B cell (primary cell): ENCODE measurements around the gene TAS2R50. TPM values are rescaled to one million over a fixed set of nuclear protein-coding genes. Genes with fewer than 3 reads are reported as not detected.

Experiments
- ATAC-seq: fragments of 200-7000 bp; cut with Tn5 transposase; one replicate; pipeline ENCODE4 v1.10.0; 2021; ENCODE audit warnings: low read depth, mild to moderate bottlenecking, moderate number of reproducible peaks, moderate library complexity
- CTCF ChIA-PET: fragments of 350-600 bp; sonication (Branson Sonifier 250); formaldehyde crosslinking; loops from one replicate; lab custom pipeline; 2021; ENCODE audit warnings: antibody characterized with exemption, inconsistent platforms; lab: Charles Lee
- POLR2A ChIA-PET: fragments of 350-600 bp; sonication (Branson Sonifier 250); formaldehyde crosslinking; loops from one replicate; lab custom pipeline; 2021; ENCODE audit warnings: antibody characterized with exemption; lab: Charles Lee
- DNase-seq: peaks from one replicate; pipeline ENCODE4 v3.0.0; 2013
- H2AFZ ChIP-seq: 2 replicates; pipeline ENCODE4 v1.6.1; 2012; ENCODE audit warnings: mild to moderate bottlenecking, low read depth, low read length; ENCODE audit not compliant: insufficient read depth, poor library complexity, severe bottlenecking
- H3K27ac ChIP-seq, 2 donors: 1 replicate in 1 of 2; 2 replicates in 1 of 2; pipeline ENCODE4 v1.5.1; 2012 to 2013; ENCODE audit warnings: low read length in 2 of 2, mild to moderate bottlenecking in 2 of 2, moderate library complexity in 1 of 2
- H3K27me3 ChIP-seq, 4 experiments: fragments of 200-600 bp in 1 of 4; sonication (generic) in 1 of 4; replicated peaks in 1 of 4; 1 replicate in 2 of 4; 2 replicates in 2 of 4; pipeline versions ENCODE4 v1.6.1 to v1.7.0; 2013 to 2016; ENCODE audit warnings: low read length in 3 of 4, mild to moderate bottlenecking in 2 of 4, mixed read lengths in 1 of 4, moderate library complexity in 1 of 4; ENCODE audit not compliant: insufficient read depth in 4 of 4, control insufficient read depth in 3 of 4; ENCODE audit errors: control extremely low read depth in 1 of 4
- H3K36me3 ChIP-seq, 2 experiments: replicated peaks in 1 of 2; 1 replicate in 1 of 2; 2 replicates in 1 of 2; pipeline versions ENCODE4 v1.6.1 to v1.7.1; 2013; ENCODE audit warnings: low read length in 1 of 2; ENCODE audit not compliant: insufficient read depth in 2 of 2, control insufficient read depth in 1 of 2; ENCODE audit errors: control extremely low read depth in 1 of 2, extremely low read depth in 1 of 2
- H3K4me1 ChIP-seq, 2 donors: fragments of 200-600 bp in 1 of 2; sonication (generic) in 1 of 2; 1 replicate in 1 of 2; 2 replicates in 1 of 2; pipeline versions ENCODE4 v1.5.1 to v1.6.1; 2013 to 2017; ENCODE audit warnings: low read length in 2 of 2; ENCODE audit not compliant: control insufficient read depth in 2 of 2, insufficient read depth in 2 of 2
- H3K4me2 ChIP-seq: replicated peaks from 2 replicates; pipeline ENCODE3; 2012; ENCODE audit warnings: mild to moderate bottlenecking, low read depth, low read length; ENCODE audit not compliant: poor library complexity, severe bottlenecking
- H3K4me3 ChIP-seq, 5 experiments: fragments of 200-600 bp in 1 of 5; sonication (generic) in 1 of 5; 1 replicate in 3 of 5; 2 replicates in 2 of 5; pipeline versions ENCODE4 v1.5.1 to v1.7.0; 2011 to 2016; ENCODE audit warnings: low read length in 4 of 5, mild to moderate bottlenecking in 4 of 5, low read depth in 2 of 5, control low read depth in 1 of 5, moderate library complexity in 1 of 5; ENCODE audit not compliant: insufficient read depth in 1 of 5; ENCODE audit errors: control extremely low read depth in 1 of 5, extremely low read depth in 1 of 5
- H3K79me2 ChIP-seq: fragments of 200-600 bp; sonication (generic); one replicate; pipeline ENCODE4 v1.6.0; 2016; ENCODE audit warnings: low read length; ENCODE audit not compliant: control insufficient read depth, insufficient read depth
- H3K9ac ChIP-seq: fragments of 200-600 bp; sonication (generic); 2 replicates; pipeline ENCODE4 v1.6.1; 2017; ENCODE audit warnings: mild to moderate bottlenecking, low read length, moderate library complexity
- H3K9me3 ChIP-seq, 3 donors: one replicate each; pipeline versions ENCODE4 v1.6.1 to v1.7.1; 2013; ENCODE audit warnings: low read length in 2 of 3; ENCODE audit not compliant: control insufficient read depth in 2 of 3, insufficient read depth in 1 of 3; ENCODE audit errors: control extremely low read depth in 1 of 3
- H4K20me1 ChIP-seq: 2 replicates; pipeline ENCODE4 v1.6.0; 2012; ENCODE audit warnings: mild to moderate bottlenecking, low read length; ENCODE audit not compliant: insufficient read depth, control insufficient read depth, poor library complexity, severe bottlenecking
- H3K27ac Mint-ChIP-seq: one replicate; pipeline ENCODE4 v1.8.0; 2021; ENCODE audit warnings: mixed read lengths
- H3K27me3 Mint-ChIP-seq: one replicate; pipeline ENCODE4 v1.8.0; 2021; ENCODE audit warnings: mixed read lengths
- H3K4me1 Mint-ChIP-seq: one replicate; pipeline ENCODE4 v1.8.0; 2021; ENCODE audit warnings: mixed read lengths
- H3K4me3 Mint-ChIP-seq: one replicate; pipeline ENCODE4 v1.8.0; 2021; ENCODE audit warnings: mixed read lengths
- H3K9me3 Mint-ChIP-seq: one replicate; pipeline ENCODE4 v1.8.0; 2022; ENCODE audit warnings: mixed read lengths; ENCODE audit not compliant: insufficient read depth
- EZH2 ChIP-seq: IDR thresholded peaks from 2 replicates; pipeline ENCODE4 v1.6.1; 2012; ENCODE audit warnings: borderline replicate concordance, low read depth, mild to moderate bottlenecking, moderate library complexity, low read length; ENCODE audit not compliant: insufficient read depth, poor library complexity, severe bottlenecking
- WGBS: methylation state at CpG from one replicate; pipeline ENCODE4 v1.1.5; 2013; ENCODE audit warnings: missing lambda C conversion rate; ENCODE audit not compliant: insufficient coverage; 5-methylcytosine and 5-hydroxymethylcytosine counted together
- intact Hi-C: fragments of 100-400 bp; cut with micrococcal nuclease; formaldehyde crosslinking; loops from one replicate; pipeline ENCODE4 v1.10.0; 2022
- polyA plus RNA-seq: library from polyadenylated mRNA; depleted of rRNA; stranded (reverse); fragments of >200 nt; gene quantifications from 2 replicates; pipeline ENCODE4 v1.2.3, GENCODE V29; 2012
- total RNA-seq, 2 donors: library from RNA; stranded (reverse); fragments of 120-200 nt in 1 of 2; gene quantifications; 1 replicate in 1 of 2; 2 replicates in 1 of 2; pipeline versions ENCODE4 v1.2.3 to v1.2.4, GENCODE V29; 2013 to 2022
- TF ChIP-seq, protein P1 (sequence below): fragments of 200-600 bp; IDR thresholded peaks from one replicate; pipeline ENCODE4 v1.8.0; 2022; ENCODE audit warnings: antibody characterized with exemption, mild to moderate bottlenecking

TAS2R50 gene
- total and polyA plus RNA-seq, 2 donors (not counting 1 experiment from before 2014, with no cell fraction given), result 0.28 to 1.9 TPM

DNA sequence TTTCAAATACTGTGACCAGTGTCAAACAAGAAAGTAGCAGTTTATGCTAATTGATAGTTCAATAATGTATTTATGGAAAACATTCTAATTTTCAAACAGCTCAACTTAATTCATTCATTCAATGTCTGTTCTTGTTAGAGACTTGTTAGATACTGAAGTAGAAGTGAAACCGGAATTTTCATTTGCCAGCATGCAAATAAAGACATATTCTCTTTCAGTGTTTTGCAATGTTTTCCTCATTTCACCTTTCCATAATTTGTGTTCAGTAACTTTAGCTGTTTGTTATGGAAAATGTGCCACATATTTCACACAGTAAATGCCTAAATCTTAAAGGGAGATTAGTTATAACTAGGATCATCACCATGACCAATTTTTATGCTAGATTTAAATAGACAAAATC, 21.2 kb downstream of the TAS2R50 start:
- Mint-ChIP-seq H3K9me3 (no peaks in the 10 kb centered on the region), H3K27ac (no peak overlapping the region), H3K4me3 (no peak overlapping the region), H3K4me1 (peaks cover 15% of the 10 kb centered on the region), H3K27me3 (no peaks in the 10 kb centered on the region)
- Histone ChIP-seq H3K4me2 (no peak overlapping the region), H3K4me3 (no peak overlapping the region), H3K9ac (no peak overlapping the region), H3K36me3 (no peaks in the 10 kb centered on the region), H4K20me1 (no peaks in the 10 kb centered on the region), H3K9me3 (no peaks in the 10 kb centered on the region), H3K79me2 (no peaks in the 10 kb centered on the region), H3K4me1 (peaks cover 11 to 12% of the 10 kb centered on the region in 2 donors), H2AFZ (no peak overlapping the region), H3K27me3 (no peaks in the 10 kb centered on the region), H3K27ac (no peak overlapping the region)
- TF ChIP-seq, protein P1, sequence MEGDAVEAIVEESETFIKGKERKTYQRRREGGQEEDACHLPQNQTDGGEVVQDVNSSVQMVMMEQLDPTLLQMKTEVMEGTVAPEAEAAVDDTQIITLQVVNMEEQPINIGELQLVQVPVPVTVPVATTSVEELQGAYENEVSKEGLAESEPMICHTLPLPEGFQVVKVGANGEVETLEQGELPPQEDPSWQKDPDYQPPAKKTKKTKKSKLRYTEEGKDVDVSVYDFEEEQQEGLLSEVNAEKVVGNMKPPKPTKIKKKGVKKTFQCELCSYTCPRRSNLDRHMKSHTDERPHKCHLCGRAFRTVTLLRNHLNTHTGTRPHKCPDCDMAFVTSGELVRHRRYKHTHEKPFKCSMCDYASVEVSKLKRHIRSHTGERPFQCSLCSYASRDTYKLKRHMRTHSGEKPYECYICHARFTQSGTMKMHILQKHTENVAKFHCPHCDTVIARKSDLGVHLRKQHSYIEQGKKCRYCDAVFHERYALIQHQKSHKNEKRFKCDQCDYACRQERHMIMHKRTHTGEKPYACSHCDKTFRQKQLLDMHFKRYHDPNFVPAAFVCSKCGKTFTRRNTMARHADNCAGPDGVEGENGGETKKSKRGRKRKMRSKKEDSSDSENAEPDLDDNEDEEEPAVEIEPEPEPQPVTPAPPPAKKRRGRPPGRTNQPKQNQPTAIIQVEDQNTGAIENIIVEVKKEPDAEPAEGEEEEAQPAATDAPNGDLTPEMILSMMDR, result no peak
- no peak for TF ChIP-seq EZH2
- intact Hi-C loops, result no loop called here
- POLR2A ChIA-PET, result no interaction called here
- CTCF ChIA-PET, result no interaction called here
- no CpG with 5 or more reads among the region's 1 CpG for WGBS
- no peak for ATAC-seq
- no peak for DNase-seq

DNA sequence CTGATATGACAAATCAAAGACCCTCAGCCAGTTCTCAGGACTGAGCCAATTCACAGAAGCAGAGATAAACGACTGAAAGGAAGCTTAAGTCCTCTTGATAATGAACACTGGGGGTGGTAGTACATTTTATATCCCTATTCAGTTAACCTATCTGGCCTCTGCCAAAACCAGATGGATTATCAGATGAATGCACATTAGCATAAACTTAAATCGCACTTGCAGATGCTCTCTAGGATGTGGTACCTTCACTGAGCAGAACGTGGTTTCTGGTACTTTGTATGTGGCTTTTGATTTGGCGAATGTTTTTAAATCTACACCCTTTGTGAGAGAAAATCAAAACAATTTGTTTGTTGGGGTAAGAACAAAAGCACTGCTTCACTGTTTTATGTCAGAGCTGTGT, 26.5 kb downstream of the TAS2R50 start:
- TF ChIP-seq, protein P1, result no peak
- no peak for TF ChIP-seq EZH2
- Mint-ChIP-seq H3K9me3 (no peaks in the 10 kb centered on the region), H3K4me1 (peaks cover 19% of the 10 kb centered on the region), H3K27me3 (no peaks in the 10 kb centered on the region), H3K27ac (no peak overlapping the region), H3K4me3 (no peak overlapping the region)
- 60% methylated on average over 1 of the region's 4 CpGs for WGBS
- Histone ChIP-seq H3K36me3 (no peaks in the 10 kb centered on the region), H3K79me2 (peaks cover 6% of the 10 kb centered on the region), H3K9me3 (peaks cover 0 to 2% (median 0%) of the 10 kb centered on the region in 3 donors), H2AFZ (no peak overlapping the region), H3K4me1 (peaks cover 11 to 12% of the 10 kb centered on the region in 2 donors), H3K4me3 (no peak overlapping the region), H3K9ac (no peak overlapping the region), H3K27me3 (no peaks in the 10 kb centered on the region), H3K4me2 (no peak overlapping the region), H4K20me1 (no peaks in the 10 kb centered on the region), H3K27ac (no peak overlapping the region)
- ATAC-seq (no peak), DNase-seq (no peak)
- intact Hi-C loops, result no loop called here
- ChIA-PET POLR2A (no interaction called here), CTCF (no interaction called here)
